Naive thymus-derived CD8-positive, alpha-beta T cell (primary cell): ENCODE data around the gene TSPAN11. TPM values are rescaled to one million over a fixed set of nuclear protein-coding genes. Genes with fewer than 3 reads are reported as not detected.

Experiments used
- ATAC-seq, 2 donors: fragments of 150-1000 bp; cut with Tn5 transposase in 1 of 2; sonication (Bioruptor Pico), chemical (Tn5 transposase) in 1 of 2; 1 replicate in 1 of 2; 2 replicates in 1 of 2; pipeline ENCODE4 v1.10.0; 2021; ENCODE audit warnings: mild to moderate bottlenecking in 2 of 2, moderate library complexity in 2 of 2
- POLR2A ChIA-PET: fragments of 350-600 bp; sonication (Branson Sonifier 250); formaldehyde crosslinking; loops from one replicate; lab custom pipeline; 2021; ENCODE audit warnings: antibody characterized with exemption; lab: Charles Lee
- DNase-seq, 10 donors: peaks; one replicate each; pipeline versions ENCODE4 v3.0.0 to v3.0.0-alpha.2; 2020 to 2022
- H3K27ac Mint-ChIP-seq, 10 donors: one replicate each; pipeline ENCODE4 v1.8.0; 2020 to 2022; ENCODE audit warnings: mild to moderate bottlenecking in 10 of 10, mixed read lengths in 10 of 10, moderate library complexity in 4 of 10, inconsistent platforms in 1 of 10
- H3K27me3 Mint-ChIP-seq, 5 donors: one replicate each; pipeline ENCODE4 v1.8.0; 2021 to 2022; ENCODE audit warnings: mixed read lengths in 5 of 5
- H3K36me3 Mint-ChIP-seq, 3 donors: one replicate each; pipeline ENCODE4 v1.8.0; 2020 to 2022; ENCODE audit warnings: mixed read lengths in 3 of 3, mild to moderate bottlenecking in 2 of 3, inconsistent platforms in 1 of 3
- H3K4me1 Mint-ChIP-seq, 4 donors: one replicate each; pipeline ENCODE4 v1.8.0; 2021 to 2022; ENCODE audit warnings: mixed read lengths in 4 of 4
- H3K4me3 Mint-ChIP-seq, 10 donors: one replicate each; pipeline ENCODE4 v1.8.0; 2020 to 2022; ENCODE audit warnings: mild to moderate bottlenecking in 10 of 10, mixed read lengths in 10 of 10, moderate library complexity in 6 of 10, inconsistent platforms in 1 of 10
- H3K9me3 Mint-ChIP-seq, 9 donors: one replicate each; pipeline ENCODE4 v1.8.0; 2020 to 2022; ENCODE audit warnings: mixed read lengths in 9 of 9, mild to moderate bottlenecking in 3 of 9, inconsistent platforms in 1 of 9, moderate library complexity in 1 of 9
- polyA plus RNA-seq, 3 donors: library from polyadenylated mRNA; unstranded; fragments of 300-500 nt; fragmentation: Illumina TruSeq; gene quantifications; one replicate each; pipeline ENCODE4 v1.2.3, GENCODE V29; 2021
- total RNA-seq, 8 experiments: library from RNA in 2 of 8; stranded (reverse) in 2 of 8; gene quantifications; one replicate each; pipeline ENCODE4 v1.2.3 and lab custom pipeline; 2021 to 2026

The TSPAN11 gene
- total and polyA plus RNA-seq, 5 experiments from 2014 or later = not detected

- DNase-seq (no peak), ATAC-seq (no peak)
- no peaks in the 10 kb centered on the region for H3K9me3 Mint-ChIP-seq
- H3K4me3 Mint-ChIP-seq = no peak overlapping the region
- H3K36me3 Mint-ChIP-seq = no peaks in the 10 kb centered on the region
- POLR2A ChIA-PET = no interaction called here
- no peak overlapping the region for H3K27ac Mint-ChIP-seq
- H3K27me3 Mint-ChIP-seq = peaks cover 6 to 38% (median 10%) of the 10 kb centered on the region in 5 donors
- no peaks in the 10 kb centered on the region for H3K4me1 Mint-ChIP-seq
Measured at GRCh38 chr12:30968211-30968610, 41.7 kb downstream of the TSPAN11 start.

GRCh38 chr12:30969006-30969405, 42.5 kb downstream of the TSPAN11 start:
- H3K4me1 Mint-ChIP-seq = no peaks in the 10 kb centered on the region
- POLR2A ChIA-PET = no interaction called here
- ATAC-seq = no peak
- no peaks in the 10 kb centered on the region for H3K9me3 Mint-ChIP-seq
- H3K27ac Mint-ChIP-seq = no peak overlapping the region
- no peaks in the 10 kb centered on the region for H3K36me3 Mint-ChIP-seq
- no peak for DNase-seq
- peaks cover 6 to 39% (median 10%) of the 10 kb centered on the region in 5 donors for H3K27me3 Mint-ChIP-seq
- H3K4me3 Mint-ChIP-seq = no peak overlapping the region

GRCh38 chr12:30969606-30970395, 43.3 kb downstream of the TSPAN11 start:
- no peaks in the 10 kb centered on the region for H3K36me3 Mint-ChIP-seq
- POLR2A ChIA-PET = no interaction called here
- DNase-seq = no peak
- no peaks in the 10 kb centered on the region for H3K4me1 Mint-ChIP-seq
- H3K9me3 Mint-ChIP-seq = no peaks in the 10 kb centered on the region
- no peak overlapping the region for H3K4me3 Mint-ChIP-seq
- peaks cover 6 to 47% (median 7%) of the 10 kb centered on the region in 5 donors for H3K27me3 Mint-ChIP-seq
- ATAC-seq = no peak
- H3K27ac Mint-ChIP-seq = no peak overlapping the region

GRCh38 chr12:30970559-30971197, 44.1 kb downstream of the TSPAN11 start:
- Mint-ChIP-seq H3K36me3 (no peaks in the 10 kb centered on the region), H3K27ac (no peak overlapping the region), H3K4me3 (no peak overlapping the region), H3K27me3 (peaks cover 6 to 43% (median 7%) of the 10 kb centered on the region in 5 donors), H3K9me3 (no peaks in the 10 kb centered on the region), H3K4me1 (no peaks in the 10 kb centered on the region)
- no peak for ATAC-seq
- DNase-seq = no peak
- POLR2A ChIA-PET = no interaction called here

GRCh38 chr12:30972035-30972434, 45.5 kb downstream of the TSPAN11 start:
- H3K9me3 Mint-ChIP-seq = no peaks in the 10 kb centered on the region
- no peaks in the 10 kb centered on the region for H3K36me3 Mint-ChIP-seq
- H3K27ac Mint-ChIP-seq = peak overlapping the region in 1 of 10 donors; percentile 49
- H3K4me1 Mint-ChIP-seq = no peaks in the 10 kb centered on the region
- no peak overlapping the region for H3K4me3 Mint-ChIP-seq
- no peak for ATAC-seq
- no peak for DNase-seq
- H3K27me3 Mint-ChIP-seq = peaks cover 6 to 40% (median 7%) of the 10 kb centered on the region in 5 donors
- POLR2A ChIA-PET = no interaction called here

- H3K4me3 Mint-ChIP-seq = no peak overlapping the region
- DNase-seq (no peak), ATAC-seq (no peak)
- peaks cover 6 to 40% (median 7%) of the 10 kb centered on the region in 5 donors for H3K27me3 Mint-ChIP-seq
- H3K27ac Mint-ChIP-seq = no peak overlapping the region
- POLR2A ChIA-PET = no interaction called here
- peaks cover 0 to 2% (median 0%) of the 10 kb centered on the region in 4 donors for H3K4me1 Mint-ChIP-seq
- no peaks in the 10 kb centered on the region for H3K36me3 Mint-ChIP-seq
- no peaks in the 10 kb centered on the region for H3K9me3 Mint-ChIP-seq
Measured at GRCh38 chr12:30973175-30973574, 46.6 kb downstream of the TSPAN11 start.

GRCh38 chr12:30973830-30974229, 47.3 kb downstream of the TSPAN11 start:
- Mint-ChIP-seq H3K4me1 (peaks cover 0 to 2% (median 0%) of the 10 kb centered on the region in 4 donors), H3K9me3 (no peaks in the 10 kb centered on the region), H3K27me3 (peaks cover 6 to 40% (median 7%) of the 10 kb centered on the region in 5 donors), H3K27ac (no peak overlapping the region), H3K36me3 (no peaks in the 10 kb centered on the region), H3K4me3 (no peak overlapping the region)
- no peak for DNase-seq
- no peak for ATAC-seq
- POLR2A ChIA-PET = no interaction called here

- Mint-ChIP-seq H3K27me3 (peaks cover 6 to 39% (median 7%) of the 10 kb centered on the region in 5 donors), H3K9me3 (no peaks in the 10 kb centered on the region), H3K27ac (no peak overlapping the region), H3K4me1 (peaks cover 0 to 2% (median 0%) of the 10 kb centered on the region in 4 donors), H3K4me3 (no peak overlapping the region), H3K36me3 (no peaks in the 10 kb centered on the region)
- ATAC-seq = no peak
- no peak for DNase-seq
- POLR2A ChIA-PET = no interaction called here
Measured at GRCh38 chr12:30974746-30975500, 48.4 kb downstream of the TSPAN11 start.

GRCh38 chr12:30975581-30975980, 49.0 kb downstream of the TSPAN11 start:
- no peaks in the 10 kb centered on the region for H3K36me3 Mint-ChIP-seq
- no peaks in the 10 kb centered on the region for H3K9me3 Mint-ChIP-seq
- POLR2A ChIA-PET = no interaction called here
- H3K27ac Mint-ChIP-seq = no peak overlapping the region
- no peak overlapping the region for H3K4me3 Mint-ChIP-seq
- no peak for DNase-seq
- H3K4me1 Mint-ChIP-seq = peaks cover 0 to 2% (median 0%) of the 10 kb centered on the region in 4 donors
- H3K27me3 Mint-ChIP-seq = peaks cover 4 to 32% (median 6%) of the 10 kb centered on the region in 5 donors
- ATAC-seq = no peak

- no peak overlapping the region for H3K27ac Mint-ChIP-seq
- peaks cover 2 to 29% (median 6%) of the 10 kb centered on the region in 5 donors for H3K27me3 Mint-ChIP-seq
- H3K9me3 Mint-ChIP-seq = no peaks in the 10 kb centered on the region
- DNase-seq (no peak), ATAC-seq (no peak)
- POLR2A ChIA-PET = no interaction called here
- H3K36me3 Mint-ChIP-seq = no peaks in the 10 kb centered on the region
- H3K4me3 Mint-ChIP-seq = no peak overlapping the region
- peaks cover 0 to 2% (median 0%) of the 10 kb centered on the region in 4 donors for H3K4me1 Mint-ChIP-seq
Measured at GRCh38 chr12:30976206-30976605, 49.7 kb downstream of the TSPAN11 start.

- no peak for ATAC-seq
- peaks cover 0 to 2% (median 0%) of the 10 kb centered on the region in 4 donors for H3K4me1 Mint-ChIP-seq
- no peaks in the 10 kb centered on the region for H3K36me3 Mint-ChIP-seq
- peaks cover 2 to 24% (median 3%) of the 10 kb centered on the region in 5 donors for H3K27me3 Mint-ChIP-seq
- POLR2A ChIA-PET = no interaction called here
- no peaks in the 10 kb centered on the region for H3K9me3 Mint-ChIP-seq
- H3K4me3 Mint-ChIP-seq = no peak overlapping the region
- H3K27ac Mint-ChIP-seq = peak overlapping the region in 1 of 10 donors; percentile 17
- no peak for DNase-seq
Measured at GRCh38 chr12:30977124-30977523, 50.6 kb downstream of the TSPAN11 start.

GRCh38 chr12:30977537-30978349, 51.2 kb downstream of the TSPAN11 start:
- DNase-seq = no peak
- Mint-ChIP-seq H3K27me3 (peaks cover 2 to 19% (median 3%) of the 10 kb centered on the region in 5 donors), H3K4me3 (no peak overlapping the region), H3K4me1 (peaks cover 0 to 2% (median 0%) of the 10 kb centered on the region in 4 donors), H3K9me3 (no peaks in the 10 kb centered on the region), H3K36me3 (no peaks in the 10 kb centered on the region), H3K27ac (no peak overlapping the region)
- POLR2A ChIA-PET = no interaction called here
- ATAC-seq = no peak
